Heart left ventricle (tissue), 16 donors: Measurements from ENCODE around the gene FYTTD1. TPM values are rescaled to one million over a fixed set of nuclear protein-coding genes. Genes with fewer than 3 reads are reported as not detected.
"Not testable (repeated sequence)": the region's sequence is repeated elsewhere in the genome, so short reads cannot be mapped to it uniquely, and the experiment has no call there.

ENCODE experiments used
- ATAC-seq, 4 donors: fragments of 200-7000 bp; cut with Tn5 transposase; one replicate each; pipeline ENCODE4 v1.9.1; 2020 to 2022; ENCODE audit warnings: moderate library complexity in 4 of 4, mild to moderate bottlenecking in 3 of 4, moderate number of reproducible peaks in 1 of 4
- DNase-seq, 5 donors: peaks; one replicate each; pipeline ENCODE4 v3.0.0-alpha.2; 2020
- H3K27ac ChIP-seq, 12 donors: fragments of 200-600 bp; sonication (generic) in 4 of 12; one replicate each; pipeline versions ENCODE4 v1.5.0 to v1.8.0; 2016 to 2022; ENCODE audit warnings: mild to moderate bottlenecking in 2 of 12
- H3K27me3 ChIP-seq, 9 donors: fragments of 200-600 bp; sonication (generic) in 2 of 9; one replicate each; pipeline versions ENCODE4 v1.5.1 to v1.8.0; 2016 to 2022; ENCODE audit warnings: mild to moderate bottlenecking in 3 of 9
- H3K36me3 ChIP-seq, 9 donors: fragments of 200-600 bp; sonication (generic) in 2 of 9; one replicate each; pipeline versions ENCODE4 v1.5.0 to v1.8.0; 2018 to 2022; ENCODE audit warnings: mild to moderate bottlenecking in 2 of 9
- H3K4me1 ChIP-seq, 12 donors: fragments of 200-600 bp; sonication (generic) in 4 of 12; one replicate each; pipeline versions ENCODE4 v1.5.0 to v1.8.0; 2016 to 2022; ENCODE audit warnings: mild to moderate bottlenecking in 3 of 12
- H3K4me3 ChIP-seq, 12 donors: fragments of 200-600 bp; sonication (generic) in 4 of 12; one replicate each; pipeline versions ENCODE4 v1.5.0 to v1.8.0; 2017 to 2022; ENCODE audit warnings: mild to moderate bottlenecking in 9 of 12, moderate library complexity in 4 of 12
- H3K9me3 ChIP-seq, 12 donors: fragments of 200-600 bp; sonication (generic) in 4 of 12; one replicate each; pipeline versions ENCODE4 v1.5.0 to v1.8.0; 2016 to 2022; ENCODE audit warnings: mild to moderate bottlenecking in 1 of 12
- CTCF ChIP-seq, 12 donors: fragments of 200-600 bp; sonication (generic) in 4 of 12; IDR thresholded peaks; one replicate each; pipeline versions ENCODE4 v1.5.0 to v1.8.0; 2018 to 2022; ENCODE audit warnings: antibody characterized with exemption in 12 of 12, mild to moderate bottlenecking in 5 of 12
- POLR2A ChIP-seq, 2 donors: fragments of 450-650 bp; IDR thresholded peaks; one replicate each; pipeline ENCODE4 v1.6.1; 2017; ENCODE audit warnings: antibody characterized with exemption in 2 of 2, mild to moderate bottlenecking in 2 of 2, moderate library complexity in 2 of 2
- WGBS, 4 donors: extraction: QIAGEN DNeasy Blood & Tissue Kit in 2 of 4; methylation state at CpG; one replicate each; pipeline versions ENCODE4 v1.1.5 to v1.1.7; 2013 to 2018; 5-methylcytosine and 5-hydroxymethylcytosine counted together
- intact Hi-C, 10 donors: fragments of 100-400 bp; cut with DNase I; formaldehyde crosslinking; loops; one replicate each; pipeline versions ENCODE4 v1.11.1 to v1.14.2; 2022
- polyA plus RNA-seq, 2 donors: library from polyadenylated mRNA; stranded (reverse); fragments of 200-250 nt; gene quantifications; one replicate each; pipeline ENCODE4 v1.2.3, GENCODE V29; 2013
- total RNA-seq, 9 donors: library from RNA; depleted of rRNA in 2 of 9; stranded (reverse); fragments of >200 nt in 2 of 9; fragmentation: NEBNext Ultra II Directional in 3 of 9; extraction: Animal tissue kit (Norgen Biotek cat#: 25700) in 3 of 9; gene quantifications; one replicate each; pipeline versions ENCODE4 v1.1.0 to v1.2.4, GENCODE V29; 2016 to 2023
- donor health status: ischemic (EF 13 %, LVEDD 7.1; RV severe dilation, severe dysfunction).
- donor health status: healthy with polysubstance abuse.
- donor health status: DM: no; HTN: yes; CAD: no.
- donor health status: DM: no; HTN: no; CAD: no.
- donor health status: ischemic (EF 25% LVEDD 6.9; RV normal size, moderate dysfunction).
- donor health status: ischemic (EF 25% LVEDD 5.7; RV mildly dilated, moderate dysfunction).
- donor health status: healthy.
- donor health status: DM: yes; HTN: yes; CAD: no.
- donor health status: ischemic (EF 35%, LVEDD 5.7; RV mildly dilated, moderate dysfunction).
- donor health status: nonischemic (EF 11% LVEDD 7.7; RV severe dilation, severe dysfunction).
- donor health status: DM: yes; HTN: yes; CAD: no.
- donor health status: PGD.
- donor health status: ischemic (EF 29% LVEDD 5.4; RV normal size, mild dysfunction).
- donor health status: nonischemic (EF 23%, LVEDD 6.1; RV moderate dilation, normal function).

FYTTD1 gene
- total and polyA plus RNA-seq, 11 donors, result 19.0 to 93.6 (median 72.5) TPM

GRCh38 chr3:197706658-197707057, 43.0 kb upstream of the FYTTD1 start:
- intact Hi-C loops, result no loop called here
- H3K9me3 ChIP-seq, result no peaks in the 10 kb centered on the region
- H3K27ac ChIP-seq, result no peak overlapping the region
- peaks cover 0 to 55% (median 34%) of the 10 kb centered on the region in 9 donors for H3K36me3 ChIP-seq
- WGBS, 4 donors, result 92 to 96% (median 94%) methylated on average over 7 of the region's 7 CpGs
- TF ChIP-seq CTCF (IDR thresholded peaks at IDR 0.05) (no peak), POLR2A (IDR thresholded peaks at IDR 0.05) (no peak)
- H3K27me3 ChIP-seq, result no peaks in the 10 kb centered on the region
- DNase-seq (no peak), ATAC-seq (no peak)
- H3K4me1 ChIP-seq, result peaks cover 0 to 9% (median 1%) of the 10 kb centered on the region in 12 donors
- H3K4me3 ChIP-seq, result no peak overlapping the region

DNA sequence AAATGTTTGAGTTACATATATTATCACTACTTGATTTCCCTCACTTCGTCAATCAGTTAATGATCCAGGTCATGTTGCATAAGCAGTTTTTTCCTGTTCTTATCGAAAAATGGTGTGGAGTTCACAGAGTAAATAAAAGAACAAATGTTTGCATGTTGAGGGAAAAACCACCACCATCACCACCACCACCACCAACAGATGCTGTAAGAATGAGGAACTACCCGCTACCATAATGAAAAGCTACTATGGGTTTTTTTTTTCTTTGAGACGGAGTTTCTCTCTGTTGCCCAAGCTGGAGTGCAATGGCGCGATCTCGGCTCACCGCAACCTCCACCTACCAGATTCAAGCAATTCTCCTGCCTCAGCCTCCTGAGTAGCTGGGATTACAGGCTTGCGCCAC, 40.5 kb upstream of the FYTTD1 start:
- DNase-seq (no peak), ATAC-seq (no peak)
- peaks cover 0 to 30% (median 10%) of the 10 kb centered on the region in 9 donors for H3K36me3 ChIP-seq
- H3K27me3 ChIP-seq, result no peaks in the 10 kb centered on the region
- intact Hi-C loops, result no loop called here
- no peaks in the 10 kb centered on the region for H3K9me3 ChIP-seq
- TF ChIP-seq CTCF (IDR thresholded peaks at IDR 0.05) (no peak), POLR2A (IDR thresholded peaks at IDR 0.05) (no peak)
- H3K4me1 ChIP-seq, result peaks cover 0 to 25% (median 20%) of the 10 kb centered on the region in 12 donors
- no peak overlapping the region for H3K4me3 ChIP-seq
- no peak overlapping the region for H3K27ac ChIP-seq
- WGBS, 4 donors, result 91 to 97% (median 95%) methylated on average over 9 of the region's 9 CpGs

GRCh38 chr3:197710965-197711364, 38.7 kb upstream of the FYTTD1 start:
- H3K4me3 ChIP-seq, H3K27me3 ChIP-seq, DNase-seq, H3K9me3 ChIP-seq, ATAC-seq: not testable (repeated sequence)
- Histone ChIP-seq H3K4me1 (peaks cover 0 to 33% (median 20%) of the 10 kb centered on the region in 12 donors), H3K36me3 (peaks cover 0 to 30% (median 5%) of the 10 kb centered on the region in 9 donors), H3K27ac (peak overlapping the region in 10 of 12 donors; percentile 77 to 97 (median 92))
- 82 to 87% (median 85%) methylated on average over 5 of the region's 5 CpGs for WGBS, 4 donors
- intact Hi-C loops, result loop anchor here in 5 of 10 donors (5.0 to 10.0 kb wide), 3 partner anchors 36 to 84 kb away; partner anchors contain the start of genes FYTTD1 (in 3 of the 5) and LRCH3 (in 1 of the 5)

DNA sequence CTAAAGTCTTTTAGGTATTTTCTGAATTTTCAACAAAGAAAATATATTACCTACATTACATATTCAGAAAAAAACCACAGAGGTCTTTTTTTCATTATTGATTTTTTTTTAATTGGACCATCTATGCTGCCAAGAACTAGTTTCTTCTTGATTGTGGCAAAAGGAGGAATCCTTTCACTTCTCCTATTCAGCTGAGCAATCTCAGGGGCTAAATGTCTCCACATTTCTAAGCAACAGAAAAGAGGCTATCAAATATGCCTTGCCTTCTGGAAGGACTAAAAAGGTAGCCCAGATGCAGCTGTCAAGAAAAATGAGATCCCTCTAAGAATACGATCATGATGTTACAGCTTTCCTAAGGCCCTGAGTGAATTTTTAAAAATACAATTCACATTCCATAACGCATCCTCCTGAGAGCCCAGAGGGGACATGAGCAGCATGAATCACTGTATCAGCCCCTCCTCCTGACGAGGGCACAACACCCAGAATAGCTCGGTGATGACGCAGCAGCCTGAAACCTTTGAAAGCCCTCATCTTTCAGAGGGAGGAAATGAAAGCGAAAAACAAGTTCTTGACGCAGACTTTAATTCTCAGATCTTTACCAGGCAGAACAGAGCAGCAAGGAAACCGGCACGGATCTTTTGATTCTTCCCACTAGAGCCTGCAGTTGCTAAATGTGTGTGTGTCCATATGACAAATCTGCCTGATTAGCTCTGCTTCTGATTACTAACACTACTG, 37.5 kb upstream of the FYTTD1 start:
- peaks cover 0 to 32% (median 16%) of the 10 kb centered on the region in 9 donors for H3K36me3 ChIP-seq
- intact Hi-C loops, result loop anchor here in 7 of 10 donors (1.0 to 10.0 kb wide), 6 partner anchors 24 to 83 kb away; partner anchors contain the start of genes FYTTD1 (in 5 of the 7), RUBCN (in 2 of the 7) and LRCH3 (in 1 of the 7)
- ATAC-seq, result peak; percentile 94 to 98 (median 96)

More for the DNA sequence above, 37.5 kb upstream of the FYTTD1 start:
- Histone ChIP-seq H3K4me1 (peaks cover 0 to 33% (median 20%) of the 10 kb centered on the region in 12 donors), H3K4me3 (peak overlapping the region in 10 of 12 donors; percentile 15 to 58 (median 47)), H3K27me3 (no peaks in the 10 kb centered on the region), H3K9me3 (no peaks in the 10 kb centered on the region), H3K27ac (peak overlapping the region; percentile 77 to 97 (median 92))
- peak; percentile 83 to 95 (median 91) for DNase-seq
- 0 to 1% (median 0%) methylated on average over 9 of the region's 9 CpGs for WGBS, 4 donors
- peak in 1 of 2 donors; percentile 71 for TF ChIP-seq POLR2A (IDR thresholded peaks at IDR 0.05)
- peak in 1 of 12 donors; percentile 4 for TF ChIP-seq CTCF (IDR thresholded peaks at IDR 0.05)
